ENCODE results near the gene TCERG1L. TPM values are rescaled to one million over a fixed set of nuclear protein-coding genes. Genes with fewer than 3 reads are reported as not detected.
"Not testable (repeated sequence)": the region's sequence is repeated elsewhere in the genome, so short reads cannot be mapped to it uniquely, and the experiment has no call there.

TCERG1L gene
- total RNA-seq, 1 experiment from 2014 or later, result 0.27 TPM

GRCh38 chr10:131154306-131155025, 157.1 kb downstream of the TCERG1L start:
- no peak for DNase-seq (ENCODE audit: extremely low read depth, low read depth)

- DNase-seq (ENCODE audit: extremely low read depth, low read depth), result not testable (repeated sequence)
These were observed 159.1 kb downstream of the TCERG1L start for GRCh38 chr10:131152456-131152855.

GRCh38 chr10:131150126-131150525, 161.4 kb downstream of the TCERG1L start:
- no peak for DNase-seq (ENCODE audit: extremely low read depth, low read depth)

- DNase-seq (ENCODE audit: extremely low read depth, low read depth), result no peak
These were observed 161.9 kb downstream of the TCERG1L start for GRCh38 chr10:131149586-131149985.

- no peak for DNase-seq (ENCODE audit: extremely low read depth, low read depth)
These were observed 162.4 kb downstream of the TCERG1L start for GRCh38 chr10:131149111-131149510.

- DNase-seq (ENCODE audit: extremely low read depth, low read depth), result no peak
These were observed 163.3 kb downstream of the TCERG1L start for GRCh38 chr10:131148270-131148669.

- DNase-seq (ENCODE audit: extremely low read depth, low read depth), result no peak
These were observed 164.1 kb downstream of the TCERG1L start for GRCh38 chr10:131147301-131147975.

- no peak for DNase-seq (ENCODE audit: extremely low read depth, low read depth)
These were observed 164.7 kb downstream of the TCERG1L start for GRCh38 chr10:131146790-131147189.

GRCh38 chr10:131145756-131146155, 165.8 kb downstream of the TCERG1L start:
- DNase-seq (ENCODE audit: extremely low read depth, low read depth), result no peak

- no peak for DNase-seq (ENCODE audit: extremely low read depth, low read depth)
These were observed 166.7 kb downstream of the TCERG1L start for GRCh38 chr10:131144711-131145375.

- DNase-seq (ENCODE audit: extremely low read depth, low read depth), result no peak
These were observed 167.3 kb downstream of the TCERG1L start for GRCh38 chr10:131144196-131144595.

- DNase-seq (ENCODE audit: extremely low read depth, low read depth), result no peak
These were observed 167.9 kb downstream of the TCERG1L start for GRCh38 chr10:131143425-131144165.

- DNase-seq (ENCODE audit: extremely low read depth, low read depth), result no peak
These were observed 168.8 kb downstream of the TCERG1L start for GRCh38 chr10:131142517-131143380.

- DNase-seq (ENCODE audit: extremely low read depth, low read depth), result no peak
These were observed 169.6 kb downstream of the TCERG1L start for GRCh38 chr10:131141645-131142516.

- no peak for DNase-seq (ENCODE audit: extremely low read depth, low read depth)
These were observed 170.3 kb downstream of the TCERG1L start for GRCh38 chr10:131141207-131141606.

GRCh38 chr10:131140606-131141005, 170.9 kb downstream of the TCERG1L start:
- no peak for DNase-seq (ENCODE audit: extremely low read depth, low read depth)

- DNase-seq (ENCODE audit: extremely low read depth, low read depth), result no peak
These were observed 174.3 kb downstream of the TCERG1L start for GRCh38 chr10:131137223-131137622.

- not testable (repeated sequence) for DNase-seq (ENCODE audit: extremely low read depth, low read depth)
These were observed 175.2 kb downstream of the TCERG1L start for GRCh38 chr10:131136336-131136735.

GRCh38 chr10:131135716-131136115, 175.8 kb downstream of the TCERG1L start:
- DNase-seq (ENCODE audit: extremely low read depth, low read depth), result no peak
